ENCODE results near the gene MYZAP. TPM values are rescaled to one million over a fixed set of nuclear protein-coding genes. Genes with fewer than 3 reads are reported as not detected.

MYZAP gene
- total RNA-seq, 1 experiment from 2014 or later, result 0.68 TPM

DNA sequence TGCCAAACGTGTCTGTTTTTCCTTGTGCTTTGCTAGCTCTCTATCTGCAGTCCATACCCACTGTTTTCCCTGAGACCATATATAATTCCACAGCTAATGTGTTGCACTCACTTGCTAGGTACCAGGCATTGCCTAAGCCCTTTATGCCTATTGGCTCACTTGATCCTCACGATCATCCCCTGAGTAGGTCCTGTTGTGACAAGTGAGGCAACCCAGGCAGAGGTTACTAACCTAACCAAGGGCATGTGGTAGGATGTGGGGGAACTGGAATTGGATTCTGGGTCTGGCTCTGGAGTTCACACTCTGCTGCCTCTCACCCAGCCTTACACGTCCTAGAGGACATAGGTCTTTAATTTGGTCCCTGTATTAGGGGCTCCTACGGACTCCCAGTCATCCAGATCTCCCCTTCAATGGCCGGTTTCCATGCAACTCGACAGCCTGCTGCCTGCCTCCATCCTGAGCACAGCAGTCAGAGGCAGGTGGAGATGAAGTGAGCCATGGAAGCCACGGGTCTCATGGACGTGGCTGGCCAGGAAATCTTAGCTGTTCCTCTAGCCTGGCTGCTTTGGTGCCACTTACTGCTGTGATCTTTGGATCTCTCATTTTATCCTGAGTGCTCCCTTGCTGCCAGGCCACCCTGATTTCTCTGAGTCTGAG lies 38.9 kb upstream of the MYZAP start:
- TF ChIP-seq, protein P1, sequence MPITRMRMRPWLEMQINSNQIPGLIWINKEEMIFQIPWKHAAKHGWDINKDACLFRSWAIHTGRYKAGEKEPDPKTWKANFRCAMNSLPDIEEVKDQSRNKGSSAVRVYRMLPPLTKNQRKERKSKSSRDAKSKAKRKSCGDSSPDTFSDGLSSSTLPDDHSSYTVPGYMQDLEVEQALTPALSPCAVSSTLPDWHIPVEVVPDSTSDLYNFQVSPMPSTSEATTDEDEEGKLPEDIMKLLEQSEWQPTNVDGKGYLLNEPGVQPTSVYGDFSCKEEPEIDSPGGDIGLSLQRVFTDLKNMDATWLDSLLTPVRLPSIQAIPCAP (CRISPR knock-in tag; IDR thresholded peaks at IDR 0.05), result no peak
- no peak for TF ChIP-seq FOXP1 (CRISPR knock-in tag; IDR thresholded peaks at IDR 0.05; ENCODE audit: borderline replicate concordance)
- peaks cover 33% of the 10 kb centered on the region for H3K4me1 Mint-ChIP-seq
- H3K4me3 Mint-ChIP-seq, result no peak overlapping the region
- H3K27ac Mint-ChIP-seq, result no peak overlapping the region
- H3K36me3 Mint-ChIP-seq, result peaks cover 37% of the 10 kb centered on the region
- ChIA-PET CTCF (interaction anchor here (1.0 to 3.8 kb wide), 6 partner anchors 11 to 212 kb away, joined by 3 to 43 read pairs (median 5); partner anchors contain the start of gene POLR2M), POLR2A (no interaction called here)
- H3K27me3 Mint-ChIP-seq (ENCODE audit: low read depth), result no peaks in the 10 kb centered on the region
- DNase-seq (ENCODE audit: low spot score) (no peak), ATAC-seq (no peak)
- no peaks in the 10 kb centered on the region for H3K9me3 Mint-ChIP-seq

DNA sequence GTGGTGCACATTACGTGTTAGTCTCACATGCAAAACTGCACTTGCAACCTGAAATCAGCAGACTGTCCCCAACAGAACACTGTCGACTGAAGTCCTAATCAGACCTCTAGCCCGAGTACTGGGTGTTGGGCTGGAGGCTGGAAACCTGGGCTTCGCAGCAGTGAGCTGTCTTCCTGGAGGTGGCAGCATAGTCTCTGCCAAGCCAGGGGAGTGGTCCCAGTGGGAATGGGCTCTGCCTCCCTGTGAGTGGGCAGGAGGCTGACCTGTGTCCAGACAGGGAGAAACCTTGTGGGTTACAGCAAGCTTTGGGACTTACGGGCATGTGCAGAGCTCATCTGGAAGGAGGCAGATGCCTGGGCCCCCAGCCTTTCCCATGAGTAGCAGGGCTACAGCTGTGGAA lies 38.2 kb upstream of the MYZAP start:
- Mint-ChIP-seq H3K4me3 (no peak overlapping the region), H3K36me3 (peaks cover 30% of the 10 kb centered on the region), H3K27me3 (ENCODE audit: low read depth) (no peaks in the 10 kb centered on the region), H3K9me3 (no peaks in the 10 kb centered on the region), H3K4me1 (peaks cover 33% of the 10 kb centered on the region), H3K27ac (no peak overlapping the region)
- ChIA-PET CTCF (interaction anchor here (1.0 to 3.8 kb wide), 7 partner anchors 11 to 208 kb away, joined by 3 to 43 read pairs (median 5); partner anchors contain the start of gene POLR2M), POLR2A (no interaction called here)
- TF ChIP-seq ARID4B (CRISPR knock-in tag; IDR thresholded peaks at IDR 0.05; ENCODE audit: borderline replicate concordance) (no peak), ZNF121 (CRISPR knock-in tag; IDR thresholded peaks at IDR 0.05) (no peak), NR1H2 (CRISPR knock-in tag; IDR thresholded peaks at IDR 0.05) (no peak), FOXJ3 (CRISPR knock-in tag; IDR thresholded peaks at IDR 0.05; ENCODE audit: borderline replicate concordance) (no peak)
- TF ChIP-seq, protein P2, sequence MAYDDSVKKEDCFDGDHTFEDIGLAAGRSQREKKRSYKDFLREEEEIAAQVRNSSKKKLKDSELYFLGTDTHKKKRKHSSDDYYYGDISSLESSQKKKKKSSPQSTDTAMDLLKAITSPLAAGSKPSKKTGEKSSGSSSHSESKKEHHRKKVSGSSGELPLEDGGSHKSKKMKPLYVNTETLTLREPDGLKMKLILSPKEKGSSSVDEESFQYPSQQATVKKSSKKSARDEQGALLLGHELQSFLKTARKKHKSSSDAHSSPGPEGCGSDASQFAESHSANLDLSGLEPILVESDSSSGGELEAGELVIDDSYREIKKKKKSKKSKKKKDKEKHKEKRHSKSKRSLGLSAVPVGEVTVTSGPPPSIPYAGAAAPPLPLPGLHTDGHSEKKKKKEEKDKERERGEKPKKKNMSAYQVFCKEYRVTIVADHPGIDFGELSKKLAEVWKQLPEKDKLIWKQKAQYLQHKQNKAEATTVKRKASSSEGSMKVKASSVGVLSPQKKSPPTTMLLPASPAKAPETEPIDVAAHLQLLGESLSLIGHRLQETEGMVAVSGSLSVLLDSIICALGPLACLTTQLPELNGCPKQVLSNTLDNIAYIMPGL (CRISPR knock-in tag; IDR thresholded peaks at IDR 0.05), result no peak
- DNase-seq (ENCODE audit: low spot score), result peak; percentile 29
- peak; percentile 57 for ATAC-seq

DNA sequence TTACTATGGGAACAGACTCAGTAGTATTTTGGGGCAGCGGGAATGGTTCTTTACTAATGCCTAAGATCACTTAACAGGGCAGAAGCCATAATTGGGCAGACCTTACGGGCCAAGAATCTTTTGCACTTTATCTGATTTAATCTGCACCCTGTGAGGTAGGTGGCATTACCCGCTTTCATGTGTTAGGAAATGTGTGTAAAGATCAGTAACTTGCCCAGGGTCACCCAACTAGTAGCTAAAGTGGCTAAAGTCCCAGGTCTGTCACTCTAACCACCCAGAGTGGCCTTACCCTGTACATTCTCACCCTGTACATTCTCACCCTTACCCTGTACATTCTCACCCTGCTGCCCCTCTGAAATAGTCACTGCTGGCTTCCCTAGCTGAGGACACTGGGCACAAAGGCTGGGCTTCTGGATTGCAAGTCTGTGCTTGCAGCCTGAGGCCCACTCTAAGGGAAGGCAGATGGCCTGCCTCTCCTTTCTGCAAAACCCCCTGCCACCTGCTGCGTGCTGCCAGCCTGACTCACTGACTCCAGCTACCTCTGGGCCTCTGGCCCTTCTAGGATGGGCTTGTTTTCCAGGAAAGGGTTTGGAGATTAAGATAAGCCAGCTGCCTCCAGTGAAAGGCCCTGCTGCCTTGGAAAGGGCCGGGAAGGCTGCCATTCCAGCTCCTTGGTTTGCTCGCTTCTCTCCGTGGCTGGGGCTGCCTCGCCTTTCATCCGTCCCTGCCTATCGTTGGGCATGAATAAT lies 37.5 kb upstream of the MYZAP start:
- Mint-ChIP-seq H3K9me3 (no peaks in the 10 kb centered on the region), H3K27me3 (ENCODE audit: low read depth) (no peaks in the 10 kb centered on the region), H3K4me1 (peaks cover 33% of the 10 kb centered on the region), H3K4me3 (no peak overlapping the region), H3K36me3 (peaks cover 24% of the 10 kb centered on the region), H3K27ac (peak overlapping the region; percentile 57)
- no peak for TF ChIP-seq MYBL2 (CRISPR knock-in tag; IDR thresholded peaks at IDR 0.05)
- TF ChIP-seq SP1 (CRISPR knock-in tag; conservative IDR thresholded peaks at IDR 0.05), result no peak
- no peak for TF ChIP-seq SOX15 (CRISPR knock-in tag; IDR thresholded peaks at IDR 0.05)
- TF ChIP-seq, protein P3, sequence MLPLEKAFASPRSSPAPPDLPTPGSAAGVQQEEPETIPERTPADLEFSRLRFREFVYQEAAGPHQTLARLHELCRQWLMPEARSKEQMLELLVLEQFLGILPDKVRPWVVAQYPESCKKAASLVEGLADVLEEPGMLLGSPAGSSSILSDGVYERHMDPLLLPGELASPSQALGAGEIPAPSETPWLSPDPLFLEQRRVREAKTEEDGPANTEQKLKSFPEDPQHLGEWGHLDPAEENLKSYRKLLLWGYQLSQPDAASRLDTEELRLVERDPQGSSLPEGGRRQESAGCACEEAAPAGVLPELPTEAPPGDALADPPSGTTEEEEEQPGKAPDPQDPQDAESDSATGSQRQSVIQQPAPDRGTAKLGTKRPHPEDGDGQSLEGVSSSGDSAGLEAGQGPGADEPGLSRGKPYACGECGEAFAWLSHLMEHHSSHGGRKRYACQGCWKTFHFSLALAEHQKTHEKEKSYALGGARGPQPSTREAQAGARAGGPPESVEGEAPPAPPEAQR (CRISPR knock-in tag; IDR thresholded peaks at IDR 0.05), result no peak
- TF ChIP-seq SMAD4 (CRISPR knock-in tag; IDR thresholded peaks at IDR 0.05), result no peak
- TF ChIP-seq, protein P2 (CRISPR knock-in tag; IDR thresholded peaks at IDR 0.05), result no peak
- no peak for TF ChIP-seq NFYB (CRISPR knock-in tag; conservative IDR thresholded peaks at IDR 0.05; ENCODE audit: low read depth)
- TF ChIP-seq, protein P4, sequence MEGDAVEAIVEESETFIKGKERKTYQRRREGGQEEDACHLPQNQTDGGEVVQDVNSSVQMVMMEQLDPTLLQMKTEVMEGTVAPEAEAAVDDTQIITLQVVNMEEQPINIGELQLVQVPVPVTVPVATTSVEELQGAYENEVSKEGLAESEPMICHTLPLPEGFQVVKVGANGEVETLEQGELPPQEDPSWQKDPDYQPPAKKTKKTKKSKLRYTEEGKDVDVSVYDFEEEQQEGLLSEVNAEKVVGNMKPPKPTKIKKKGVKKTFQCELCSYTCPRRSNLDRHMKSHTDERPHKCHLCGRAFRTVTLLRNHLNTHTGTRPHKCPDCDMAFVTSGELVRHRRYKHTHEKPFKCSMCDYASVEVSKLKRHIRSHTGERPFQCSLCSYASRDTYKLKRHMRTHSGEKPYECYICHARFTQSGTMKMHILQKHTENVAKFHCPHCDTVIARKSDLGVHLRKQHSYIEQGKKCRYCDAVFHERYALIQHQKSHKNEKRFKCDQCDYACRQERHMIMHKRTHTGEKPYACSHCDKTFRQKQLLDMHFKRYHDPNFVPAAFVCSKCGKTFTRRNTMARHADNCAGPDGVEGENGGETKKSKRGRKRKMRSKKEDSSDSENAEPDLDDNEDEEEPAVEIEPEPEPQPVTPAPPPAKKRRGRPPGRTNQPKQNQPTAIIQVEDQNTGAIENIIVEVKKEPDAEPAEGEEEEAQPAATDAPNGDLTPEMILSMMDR (IDR thresholded peaks at IDR 0.05), result no peak
- no peak for TF ChIP-seq ZNF219 (CRISPR knock-in tag; IDR thresholded peaks at IDR 0.05; ENCODE audit: borderline replicate concordance)
- ATAC-seq (no peak), DNase-seq (ENCODE audit: low spot score) (no peak)
- POLR2A ChIA-PET, result no interaction called here
- CTCF ChIA-PET, result interaction anchor here (0.5 to 3.8 kb wide), 11 partner anchors 12 to 222 kb away, joined by 3 to 43 read pairs (median 4); partner anchors contain the start of gene POLR2M
